GM19099 (cell line): ENCODE measurements around the gene AGPAT3.

Source experiments
- POLR2A ChIP-seq: IDR thresholded peaks from 3 replicates; pipeline ENCODE4 v1.6.1; 2011; ENCODE audit warnings: low read depth; ENCODE audit not compliant: insufficient read length; ENCODE audit errors: extremely low read depth

Gene AGPAT3

GRCh38 chr21:43937051-43937832 is 72.2 kb downstream of the AGPAT3 start:
- TF ChIP-seq POLR2A = no peak

GRCh38 chr21:43937891-43938309 is 72.9 kb downstream of the AGPAT3 start:
- TF ChIP-seq POLR2A = no peak

GRCh38 chr21:43938751-43939442 is 73.9 kb downstream of the AGPAT3 start:
- TF ChIP-seq POLR2A = peak; percentile 32

GRCh38 chr21:43939443-43940328 is 74.7 kb downstream of the AGPAT3 start:
- TF ChIP-seq POLR2A = no peak

- no peak for TF ChIP-seq POLR2A
Observed at GRCh38 chr21:43940329-43941050, 75.5 kb downstream of the AGPAT3 start.

GRCh38 chr21:43942201-43942600 is 77.2 kb downstream of the AGPAT3 start:
- no peak for TF ChIP-seq POLR2A

- TF ChIP-seq POLR2A = no peak
Observed at GRCh38 chr21:43942621-43943020, 77.6 kb downstream of the AGPAT3 start.

GRCh38 chr21:43943512-43944077 is 78.6 kb downstream of the AGPAT3 start:
- no peak for TF ChIP-seq POLR2A

GRCh38 chr21:43944078-43944633 is 79.1 kb downstream of the AGPAT3 start:
- no peak for TF ChIP-seq POLR2A

GRCh38 chr21:43944757-43945156 is 79.7 kb downstream of the AGPAT3 start:
- TF ChIP-seq POLR2A = no peak

GRCh38 chr21:43948740-43949498 is 83.9 kb downstream of the AGPAT3 start:
- no peak for TF ChIP-seq POLR2A

GRCh38 chr21:43949499-43950208 is 84.6 kb downstream of the AGPAT3 start:
- no peak for TF ChIP-seq POLR2A

GRCh38 chr21:43950481-43950880 is 85.5 kb downstream of the AGPAT3 start:
- TF ChIP-seq POLR2A = no peak
